SK-N-SH (cell line): ENCODE measurements around the gene LIN52. TPM values are rescaled to one million over a fixed set of nuclear protein-coding genes. Genes with fewer than 3 reads are reported as not detected.

Source experiments
- CTCF ChIA-PET: fragments of 300-600, 350-600 bp; formaldehyde crosslinking; extraction: SDS; loops from one replicate; lab custom pipeline; 2021; lab: Yijun Ruan, JAX
- POLR2A ChIA-PET: fragments of 350-600 bp; sonication (Branson Sonifier 250); formaldehyde crosslinking; extraction: SDS; loops from one replicate; lab custom pipeline; 2020; ENCODE audit warnings: antibody characterized with exemption, inconsistent platforms; lab: Yijun Ruan, JAX
- DNase-seq: peaks from one replicate; pipeline ENCODE4 v3.0.0; 2012
- H2AFZ ChIP-seq: fragments of 200-600 bp; sonication (generic); 2 replicates; pipeline ENCODE4 v1.8.1; 2016; ENCODE audit warnings: antibody characterized with exemption, mild to moderate bottlenecking, low read depth
- H3F3A ChIP-seq: fragments of 200-600 bp; sonication (generic); replicated peaks from 2 replicates; pipeline ENCODE3; 2016; ENCODE audit warnings: antibody characterized with exemption, mild to moderate bottlenecking; ENCODE audit not compliant: insufficient read depth
- H3K27ac ChIP-seq, 2 experiments: fragments of 200-500 bp in 1 of 2; fragments of 200-600 bp in 1 of 2; sonication (Bioruptor generic) in 1 of 2; sonication (generic), shearing (Covaris generic) in 1 of 2; 2 replicates each; pipeline versions ENCODE4 v1.5.1 to v1.6.1; 2014 to 2016; ENCODE audit warnings: low read depth in 2 of 2, inconsistent platforms in 1 of 2, low read length in 1 of 2, mild to moderate bottlenecking in 1 of 2, mixed read lengths in 1 of 2
- H3K27me3 ChIP-seq: fragments of 200-600 bp; sonication (generic), shearing (Covaris generic); 2 replicates; pipeline ENCODE4 v1.6.1; 2016; ENCODE audit warnings: mixed run types; ENCODE audit not compliant: insufficient read depth
- H3K36me3 ChIP-seq, 2 experiments: fragments of 200-500 bp in 1 of 2; fragments of 200-600 bp in 1 of 2; sonication (Bioruptor generic) in 1 of 2; sonication (generic) in 1 of 2; replicated peaks in 1 of 2; 2 replicates each; pipeline versions ENCODE3 to v1.5.1; 2014 to 2016; ENCODE audit warnings: low read length in 1 of 2, mild to moderate bottlenecking in 1 of 2; ENCODE audit not compliant: insufficient read depth in 2 of 2, control insufficient read depth in 1 of 2
- H3K4me1 ChIP-seq, 2 experiments: fragments of 200-500 bp in 1 of 2; fragments of 200-600 bp in 1 of 2; sonication (Bioruptor generic) in 1 of 2; sonication (generic), shearing (Covaris generic) in 1 of 2; 2 replicates each; pipeline versions ENCODE4 v1.5.1 to v1.6.1; 2014 to 2016; ENCODE audit warnings: low read depth in 1 of 2, low read length in 1 of 2, mixed run types in 1 of 2; ENCODE audit not compliant: insufficient read depth in 2 of 2, control insufficient read depth in 1 of 2
- H3K4me2 ChIP-seq: fragments of 200-600 bp; sonication (generic), shearing (Covaris generic); 2 replicates; pipeline ENCODE4 v1.6.1; 2017; ENCODE audit warnings: mixed run types
- H3K4me3 ChIP-seq, 2 experiments: fragments of 200-500 bp in 1 of 2; fragments of 200-600 bp in 1 of 2; sonication (Bioruptor generic) in 1 of 2; sonication (generic), shearing (Covaris generic) in 1 of 2; 2 replicates each; pipeline versions ENCODE4 v1.5.1 to v1.8.1; 2014 to 2016; ENCODE audit warnings: low read depth in 2 of 2, inconsistent platforms in 1 of 2, low read length in 1 of 2, mild to moderate bottlenecking in 1 of 2, mixed read lengths in 1 of 2, moderate library complexity in 1 of 2
- H3K79me2 ChIP-seq: fragments of 200-600 bp; sonication (generic); 2 replicates; pipeline ENCODE4 v1.8.1; 2017; ENCODE audit warnings: mild to moderate bottlenecking; ENCODE audit not compliant: insufficient read depth
- H3K9ac ChIP-seq: fragments of 200-600 bp; sonication (generic); 2 replicates; pipeline ENCODE4 v1.6.1; 2017; ENCODE audit warnings: mixed run types
- H3K9me2 ChIP-seq: fragments of 200-600 bp; sonication (generic); 2 replicates; pipeline ENCODE4 v1.6.1; 2017; ENCODE audit warnings: mixed run types
- H3K9me3 ChIP-seq: fragments of 200-600 bp; sonication (generic); 2 replicates; pipeline ENCODE4 v1.6.1; 2017; ENCODE audit warnings: mixed run types, mild to moderate bottlenecking, moderate library complexity
- H4K20me1 ChIP-seq: fragments of 200-600 bp; sonication (generic); 2 replicates; pipeline ENCODE4 v1.6.1; 2017; ENCODE audit warnings: mild to moderate bottlenecking, mixed run types; ENCODE audit not compliant: insufficient read depth
- ELF1 ChIP-seq: IDR thresholded peaks from 2 replicates; pipeline ENCODE4 v1.4.0; 2012
- EP300 ChIP-seq, 2 experiments: IDR thresholded peaks; 2 replicates each; pipeline versions ENCODE4 v1.4.0 to v1.6.1; 2012; ENCODE audit warnings: borderline replicate concordance in 1 of 2, low read depth in 1 of 2, low read length in 1 of 2
- EZH2phosphoT487 ChIP-seq: fragments of 200-600 bp; sonication (generic); IDR thresholded peaks from 2 replicates; pipeline ENCODE4 v1.6.1; 2017; ENCODE audit warnings: low read depth, mixed run types, mild to moderate bottlenecking, antibody characterized with exemption, moderate library complexity, borderline replicate concordance
- FOSL2 ChIP-seq: IDR thresholded peaks from 2 replicates; pipeline ENCODE4 v1.4.0; 2012; ENCODE audit warnings: low read depth, mild to moderate bottlenecking, moderate library complexity, borderline replicate concordance
- GATA2 ChIP-seq: sonication (generic); formaldehyde crosslinking; IDR thresholded peaks from 2 replicates; pipeline ENCODE4 v1.5.0; 2020; ENCODE audit warnings: mild to moderate bottlenecking, missing genetic modification reagents
- MAX ChIP-seq: IDR thresholded peaks from 2 replicates; pipeline ENCODE4 v1.4.0; 2012; ENCODE audit warnings: low read depth
- MEF2A ChIP-seq: IDR thresholded peaks from 2 replicates; pipeline ENCODE4 v1.4.0; 2012; ENCODE audit warnings: low read depth, borderline replicate concordance
- PBX3 ChIP-seq: IDR thresholded peaks from 2 replicates; pipeline ENCODE4; 2012
- REST ChIP-seq: IDR thresholded peaks from 2 replicates; pipeline ENCODE4 v1.6.1; 2012; ENCODE audit warnings: mild to moderate bottlenecking, low read depth, low read length, moderate library complexity
- RFX5 ChIP-seq: IDR thresholded peaks from 2 replicates; pipeline ENCODE4 v1.6.1; 2012; ENCODE audit warnings: mild to moderate bottlenecking, improper control_type of control experiment, low read length
- SMC3 ChIP-seq: IDR thresholded peaks from 2 replicates; pipeline ENCODE4 v1.6.1; 2012; ENCODE audit warnings: low read depth, low read length, improper control_type of control experiment
- TCF12 ChIP-seq: IDR thresholded peaks from 2 replicates; pipeline ENCODE4 v1.4.0; 2012
- WGBS: methylation state at CpG from one replicate; pipeline ENCODE4 v1.1.6; 2017; ENCODE audit warnings: low lambda C conversion rate; 5-methylcytosine and 5-hydroxymethylcytosine counted together
- polyA plus RNA-seq, 3 experiments: library from polyadenylated mRNA; depleted of rRNA; stranded (reverse); fragments of >200 nt; gene quantifications; 2 replicates each; pipeline ENCODE4 v1.2.3, GENCODE V29; 2012
- TF ChIP-seq, protein P1 (sequence below): IDR thresholded peaks from 2 replicates; pipeline ENCODE4 v1.4.0; 2012; ENCODE audit warnings: low read depth, borderline replicate concordance

The LIN52 gene
- polyA plus RNA-seq, 1 of the 3 experiments (the other 2 are of a cell fraction): 4.9 TPM

DNA sequence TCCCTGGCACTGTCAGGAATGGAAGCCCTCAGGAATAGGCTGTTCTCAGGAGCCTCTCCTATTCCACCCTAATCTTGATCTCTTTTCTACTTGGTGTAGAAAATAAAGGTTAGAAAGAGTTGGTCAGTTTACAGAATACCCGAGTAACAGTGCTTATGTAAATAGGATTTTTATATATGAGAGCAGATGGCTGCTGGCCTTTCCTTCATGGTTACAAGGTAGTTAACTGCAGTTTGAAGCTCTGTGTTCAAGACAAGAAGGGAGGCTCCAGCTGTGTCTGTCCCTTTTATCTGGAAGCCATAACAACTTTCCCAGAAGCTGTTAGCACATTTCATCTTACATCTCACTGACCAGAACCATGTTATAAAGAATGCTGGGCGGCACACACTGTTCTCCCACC lies 42.5 kb upstream of the LIN52 start:
- 89% methylated on average over 1 of the region's 2 CpGs for WGBS
- DNase-seq: no peak
- Histone ChIP-seq H3K27ac (no peak overlapping the region), H3K4me1 (no peaks in the 10 kb centered on the region), H3K9me3 (no peaks in the 10 kb centered on the region), H3F3A (peaks cover 6% of the 10 kb centered on the region), H4K20me1 (no peaks in the 10 kb centered on the region), H2AFZ (no peak overlapping the region), H3K36me3 (no peaks in the 10 kb centered on the region), H3K4me3 (no peak overlapping the region), H3K9me2 (no peaks in the 10 kb centered on the region), H3K79me2 (no peaks in the 10 kb centered on the region), H3K9ac (no peak overlapping the region), H3K4me2 (no peak overlapping the region)
- ChIA-PET POLR2A (no interaction called here), CTCF (no interaction called here)
- no peak for TF ChIP-seq MEF2A
- TF ChIP-seq TCF12: no peak
- no peak for TF ChIP-seq GATA2 (CRISPR knock-in tag)
- no peak for TF ChIP-seq EZH2phosphoT487
- no peak for TF ChIP-seq RFX5
- no peak for TF ChIP-seq ELF1
- TF ChIP-seq REST: no peak
- no peak for TF ChIP-seq SMC3
- no peak for TF ChIP-seq EP300 (IDR thresholded peaks at IDR 0.05; ENCODE audit: borderline replicate concordance in 1 of 2, low read depth in 1 of 2, low read length in 1 of 2)
- no peak for TF ChIP-seq PBX3
- TF ChIP-seq FOSL2: no peak
- TF ChIP-seq, protein P1, sequence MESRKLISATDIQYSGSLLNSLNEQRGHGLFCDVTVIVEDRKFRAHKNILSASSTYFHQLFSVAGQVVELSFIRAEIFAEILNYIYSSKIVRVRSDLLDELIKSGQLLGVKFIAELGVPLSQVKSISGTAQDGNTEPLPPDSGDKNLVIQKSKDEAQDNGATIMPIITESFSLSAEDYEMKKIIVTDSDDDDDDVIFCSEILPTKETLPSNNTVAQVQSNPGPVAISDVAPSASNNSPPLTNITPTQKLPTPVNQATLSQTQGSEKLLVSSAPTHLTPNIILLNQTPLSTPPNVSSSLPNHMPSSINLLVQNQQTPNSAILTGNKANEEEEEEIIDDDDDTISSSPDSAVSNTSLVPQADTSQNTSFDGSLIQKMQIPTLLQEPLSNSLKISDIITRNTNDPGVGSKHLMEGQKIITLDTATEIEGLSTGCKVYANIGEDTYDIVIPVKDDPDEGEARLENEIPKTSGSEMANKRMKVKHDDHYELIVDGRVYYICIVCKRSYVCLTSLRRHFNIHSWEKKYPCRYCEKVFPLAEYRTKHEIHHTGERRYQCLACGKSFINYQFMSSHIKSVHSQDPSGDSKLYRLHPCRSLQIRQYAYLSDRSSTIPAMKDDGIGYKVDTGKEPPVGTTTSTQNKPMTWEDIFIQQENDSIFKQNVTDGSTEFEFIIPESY: no peak
- no peak for TF ChIP-seq MAX
- TF ChIP-seq, all 33 proteins: peak for 0
- H3K27me3 ChIP-seq: no peaks in the 10 kb centered on the region
